K562 (cell line): ENCODE data around the gene ARHGAP15.

Experiments
- CGGBP1 ChIP-seq: fragments of 250-450 bp; sonication (Bioruptor Pico); IDR thresholded peaks from 2 replicates; pipeline ENCODE4 v1.9.0; 2021; ENCODE audit warnings: mild to moderate bottlenecking
- FOXA1 ChIP-seq: fragments of 450-650 bp; IDR thresholded peaks from 2 replicates; pipeline ENCODE4 v1.6.1; 2016; ENCODE audit warnings: mild to moderate bottlenecking, borderline replicate concordance
- HDAC1 ChIP-seq, 2 experiments: fragments of 450-650 bp; IDR thresholded peaks; 2 replicates each; pipeline ENCODE4 v1.6.1; 2016 to 2017; ENCODE audit warnings: inconsistent platforms in 1 of 2, mild to moderate bottlenecking in 1 of 2, moderate library complexity in 1 of 2
- NBN ChIP-seq: fragments of 450-650 bp; IDR thresholded peaks from 2 replicates; pipeline ENCODE4 v1.6.1; 2016; ENCODE audit warnings: low read depth, mild to moderate bottlenecking
- NR3C1 ChIP-seq: sonication (generic); formaldehyde crosslinking; IDR thresholded peaks from 2 replicates; pipeline ENCODE4 v1.8.1; 2022; ENCODE audit warnings: missing genetic modification reagents
- POLR2A ChIP-seq: fragments of 450-650 bp; conservative IDR thresholded peaks from 2 replicates; pipeline ENCODE4 v1.6.1; 2016
- POLR2B ChIP-seq: fragments of 450-650 bp; IDR thresholded peaks from 2 replicates; pipeline ENCODE4 v1.6.1; 2018; ENCODE audit warnings: low read depth; ENCODE audit not compliant: partially characterized antibody
- RAD21 ChIP-seq, 2 experiments: fragments of 250-450 bp in 1 of 2; fragments of 450-650 bp in 1 of 2; sonication (Bioruptor Pico) in 1 of 2; formaldehyde crosslinking in 1 of 2; IDR thresholded peaks in 1 of 2; conservative IDR thresholded peaks in 1 of 2; 2 replicates each; pipeline versions ENCODE4 v1.4.0 to v1.8.0; 2020 to 2022; ENCODE audit warnings: mild to moderate bottlenecking in 2 of 2, moderate library complexity in 1 of 2
- TF ChIP-seq, protein P1 (sequence below): sonication (generic); formaldehyde crosslinking; IDR thresholded peaks from 2 replicates; pipeline ENCODE4 v1.8.0; 2022; ENCODE audit warnings: missing genetic modification reagents, mild to moderate bottlenecking, borderline replicate concordance

DNA sequence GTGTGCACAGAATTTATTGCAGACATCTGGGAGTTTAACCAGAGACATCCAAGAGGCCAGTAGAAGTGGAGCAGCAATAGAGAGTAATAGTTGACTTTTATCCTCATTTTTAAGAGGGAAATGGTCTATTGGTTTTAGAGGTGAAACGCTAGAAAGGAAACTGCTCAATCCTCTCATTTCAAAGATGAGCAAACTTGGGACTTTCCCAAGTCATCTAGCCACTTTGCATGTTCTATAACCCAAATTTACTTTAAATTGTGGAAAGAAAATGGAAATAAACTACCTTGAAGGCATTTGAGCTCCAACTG, 601.7 kb downstream of the ARHGAP15 start:
- no peak for TF ChIP-seq POLR2B
- TF ChIP-seq, protein P1, sequence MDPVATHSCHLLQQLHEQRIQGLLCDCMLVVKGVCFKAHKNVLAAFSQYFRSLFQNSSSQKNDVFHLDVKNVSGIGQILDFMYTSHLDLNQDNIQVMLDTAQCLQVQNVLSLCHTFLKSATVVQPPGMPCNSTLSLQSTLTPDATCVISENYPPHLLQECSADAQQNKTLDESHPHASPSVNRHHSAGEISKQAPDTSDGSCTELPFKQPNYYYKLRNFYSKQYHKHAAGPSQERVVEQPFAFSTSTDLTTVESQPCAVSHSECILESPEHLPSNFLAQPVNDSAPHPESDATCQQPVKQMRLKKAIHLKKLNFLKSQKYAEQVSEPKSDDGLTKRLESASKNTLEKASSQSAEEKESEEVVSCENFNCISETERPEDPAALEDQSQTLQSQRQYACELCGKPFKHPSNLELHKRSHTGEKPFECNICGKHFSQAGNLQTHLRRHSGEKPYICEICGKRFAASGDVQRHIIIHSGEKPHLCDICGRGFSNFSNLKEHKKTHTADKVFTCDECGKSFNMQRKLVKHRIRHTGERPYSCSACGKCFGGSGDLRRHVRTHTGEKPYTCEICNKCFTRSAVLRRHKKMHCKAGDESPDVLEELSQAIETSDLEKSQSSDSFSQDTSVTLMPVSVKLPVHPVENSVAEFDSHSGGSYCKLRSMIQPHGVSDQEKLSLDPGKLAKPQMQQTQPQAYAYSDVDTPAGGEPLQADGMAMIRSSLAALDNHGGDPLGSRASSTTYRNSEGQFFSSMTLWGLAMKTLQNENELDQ (CRISPR knock-in tag): no peak
- TF ChIP-seq FOXA1: no peak
- TF ChIP-seq CGGBP1 (CRISPR knock-in tag): no peak
- TF ChIP-seq POLR2A: no peak
- no peak for TF ChIP-seq HDAC1 (IDR thresholded peaks at IDR 0.05)
- no peak for TF ChIP-seq NR3C1 (CRISPR knock-in tag)
- TF ChIP-seq NBN: no peak
- TF ChIP-seq RAD21 (CRISPR knock-in tag; conservative IDR thresholded peaks at IDR 0.05 in 1 of 2, IDR thresholded peaks at IDR 0.05 in 1 of 2): no peak
